A549 treated with dexamethasone at 1 μM for 4 hours (cell line): Measurements from ENCODE around the gene CA11. TPM values are rescaled to one million over a fixed set of nuclear protein-coding genes. Genes with fewer than 3 reads are reported as not detected.

Experiments
- total RNA-seq: library from RNA; stranded (reverse); fragments of 200-300 nt; extraction: Qiagen RNA extraction; gene quantifications from 5 replicates; pipeline ENCODE4 v1.2.3, GENCODE V29; 2022

CA11 gene
- 7.6 to 13.1 TPM (median 9.9 TPM) in 5 replicates for total RNA-seq

GRCh38 chr19:48646001-48646721, at the start of gene CA11:
Gene CA11, minus strand, starts transcription at chr19:48646187. Its CDS starts 555 bp downstream, at chr19:48645632.

GRCh38 chr19:48672994-48673393, 27.0 kb upstream of the CA11 start, which contains the start of gene NTN5:
Gene NTN5, minus strand, starts transcription at chr19:48673017. Its CDS starts 2,031 bp downstream, at chr19:48670986.

GRCh38 chr19:48636859-48637448, 9.0 kb downstream of the CA11 start, which contains the start of gene DBP:
Gene DBP, minus strand, starts transcription at chr19:48637379. Its CDS starts 385 bp downstream, at chr19:48636994.

GRCh38 chr19:48618916-48619691, 26.9 kb downstream of the CA11 start, which contains the start of the genes RPL18 and SPHK2:
Gene RPL18, minus strand, starts transcription at chr19:48619178. Its CDS starts 35 bp downstream, at chr19:48619143.
Gene SPHK2, plus strand, starts transcription at chr19:48619506. Its CDS starts 1,009 bp downstream, at chr19:48620515.

GRCh38 chr19:48614436-48615230, 31.4 kb downstream of the CA11 start, which contains the start of gene FAM83E:
Gene FAM83E, minus strand, starts transcription at chr19:48615076. Its CDS starts 1,704 bp downstream, at chr19:48613372.

GRCh38 chr19:48606463-48607358, 39.3 kb downstream of the CA11 start, which contains the start of gene SPACA4:
Gene SPACA4, plus strand, starts transcription at chr19:48606742. Its CDS starts 237 bp downstream, at chr19:48606979.

Other genes with a start within 250 kb of the CA11 start
- gene GRWD1, start 200.2 kb downstream of the CA11 start, total RNA-seq: 93.6 to 132 TPM (median 119 TPM) in 5 replicates
- gene KCNJ14, start 190.6 kb downstream of the CA11 start, total RNA-seq: 1.1 to 2.1 TPM (median 1.2 TPM) in 5 replicates
- 54.6 to 66.8 TPM (median 60.9 TPM) in 5 replicates for gene CYTH2, start 176.8 kb downstream of the CA11 start, total RNA-seq
- 2.2 to 5.3 TPM (median 4.8 TPM) in 5 replicates for gene LMTK3, start 134.4 kb downstream of the CA11 start, total RNA-seq
- 11.9 to 18.4 TPM (median 17.2 TPM) in 5 replicates for gene SULT2B1, start 94.0 kb downstream of the CA11 start, total RNA-seq
- 0.08 to 0.11 TPM in 2 of 5 replicates, not detected in the others for gene SPACA4, start 39.4 kb downstream of the CA11 start, total RNA-seq
- gene FAM83E, start 31.1 kb downstream of the CA11 start, total RNA-seq: 0.12 to 0.40 TPM (median 0.18 TPM) in 5 replicates
- 2,904 to 3,740 TPM (median 3,069 TPM) in 5 replicates for gene RPL18, start 27.0 kb downstream of the CA11 start, total RNA-seq
- gene SPHK2, start 26.7 kb downstream of the CA11 start, total RNA-seq: 10.1 to 17.1 TPM (median 15.9 TPM) in 5 replicates
- 1.5 to 2.7 TPM (median 1.7 TPM) in 5 replicates for gene DBP, start 8.8 kb downstream of the CA11 start, total RNA-seq
- gene NTN5, start 26.8 kb upstream of the CA11 start, total RNA-seq: 0.07 to 0.29 TPM (median 0.19 TPM) in 5 replicates
- gene FUT2, start 49.8 kb upstream of the CA11 start, total RNA-seq: not detected in 5 replicates
- gene MAMSTR, start 73.5 kb upstream of the CA11 start, total RNA-seq: 0.30 to 0.66 TPM (median 0.33 TPM) in 5 replicates
- gene RASIP1, start 94.4 kb upstream of the CA11 start, total RNA-seq: 0.29 to 0.98 TPM (median 0.54 TPM) in 5 replicates
- gene IZUMO1, start 100.7 kb upstream of the CA11 start, total RNA-seq: not detected in 5 replicates
- 0.07 to 0.11 TPM (median 0.08 TPM) in 5 replicates for gene FUT1, start 106.5 kb upstream of the CA11 start, total RNA-seq
- not detected in 5 replicates for gene FGF21, start 109.3 kb upstream of the CA11 start, total RNA-seq
- gene BCAT2, start 164.8 kb upstream of the CA11 start, total RNA-seq: 48.8 to 56.6 TPM (median 56.3 TPM) in 5 replicates
- 12.1 to 15.5 TPM (median 13.1 TPM) in 5 replicates for gene HSD17B14, start 190.3 kb upstream of the CA11 start, total RNA-seq
- gene PLEKHA4, start 222.4 kb upstream of the CA11 start, total RNA-seq: 1.3 to 1.5 TPM (median 1.4 TPM) in 5 replicates
- 76.6 to 102 TPM (median 92.1 TPM) in 5 replicates for gene PPP1R15A, start 226.2 kb upstream of the CA11 start, total RNA-seq